Measurements from ENCODE around the gene SPRR1B. TPM values are rescaled to one million over a fixed set of nuclear protein-coding genes. Genes with fewer than 3 reads are reported as not detected.

The SPRR1B gene, protein sequence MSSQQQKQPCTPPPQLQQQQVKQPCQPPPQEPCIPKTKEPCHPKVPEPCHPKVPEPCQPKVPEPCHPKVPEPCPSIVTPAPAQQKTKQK
- total RNA-seq = not detected
- under 1 TPM in 1 of 3 donors, not detected in 2; 0.23 TPM for polyA plus RNA-seq
- long read RNA-seq, donor 1 = 0 reads
- long read RNA-seq, donor 2 = 0 reads

DNA sequence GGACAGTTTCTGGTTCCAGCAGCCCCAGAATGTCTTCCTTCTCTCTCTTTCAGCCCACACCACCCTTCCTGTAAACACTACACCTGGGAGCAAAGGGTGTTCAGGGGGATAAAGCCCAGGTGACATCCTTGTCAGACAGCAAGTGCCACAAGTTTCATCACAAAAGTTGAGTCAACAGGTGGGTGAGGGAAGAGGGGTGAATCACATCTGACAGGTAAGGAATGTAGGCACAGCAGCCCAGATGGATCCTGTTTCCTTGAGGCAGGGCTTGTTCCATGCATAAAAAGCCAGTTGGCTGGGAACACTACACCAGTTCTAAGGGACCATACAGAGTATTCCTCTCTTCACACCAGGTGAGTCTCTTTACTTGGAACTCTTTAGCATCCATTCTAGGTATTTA is at the start of gene SPRR1B:
SPRR1B (plus strand) TSS at position 309 of the 400 bp plus-strand sequence. CDS start 1,143 bp downstream, outside the sequence.
- Histone ChIP-seq H3K36me3 (ENCODE audit: insufficient read depth in 1 of 2, low read depth in 1 of 2) (no peaks in the 10 kb centered on the region), H3K27me3 (ENCODE audit: insufficient read depth in 3 of 3, low read length in 2 of 3) (no peaks in the 10 kb centered on the region), H3K9me3 (no peaks in the 10 kb centered on the region), H3K4me1 (no peaks in the 10 kb centered on the region), H3K4me3 (no peak within 1 kb of the TSS), H3K27ac (no peak within 1 kb of the TSS)
- intact Hi-C loops (cut with DNase I) = no loop called here
- DNase-seq (no peak), ATAC-seq (no peak)
- TF ChIP-seq, protein P1, sequence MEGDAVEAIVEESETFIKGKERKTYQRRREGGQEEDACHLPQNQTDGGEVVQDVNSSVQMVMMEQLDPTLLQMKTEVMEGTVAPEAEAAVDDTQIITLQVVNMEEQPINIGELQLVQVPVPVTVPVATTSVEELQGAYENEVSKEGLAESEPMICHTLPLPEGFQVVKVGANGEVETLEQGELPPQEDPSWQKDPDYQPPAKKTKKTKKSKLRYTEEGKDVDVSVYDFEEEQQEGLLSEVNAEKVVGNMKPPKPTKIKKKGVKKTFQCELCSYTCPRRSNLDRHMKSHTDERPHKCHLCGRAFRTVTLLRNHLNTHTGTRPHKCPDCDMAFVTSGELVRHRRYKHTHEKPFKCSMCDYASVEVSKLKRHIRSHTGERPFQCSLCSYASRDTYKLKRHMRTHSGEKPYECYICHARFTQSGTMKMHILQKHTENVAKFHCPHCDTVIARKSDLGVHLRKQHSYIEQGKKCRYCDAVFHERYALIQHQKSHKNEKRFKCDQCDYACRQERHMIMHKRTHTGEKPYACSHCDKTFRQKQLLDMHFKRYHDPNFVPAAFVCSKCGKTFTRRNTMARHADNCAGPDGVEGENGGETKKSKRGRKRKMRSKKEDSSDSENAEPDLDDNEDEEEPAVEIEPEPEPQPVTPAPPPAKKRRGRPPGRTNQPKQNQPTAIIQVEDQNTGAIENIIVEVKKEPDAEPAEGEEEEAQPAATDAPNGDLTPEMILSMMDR (IDR thresholded peaks at IDR 0.05) = no peak

DNA sequence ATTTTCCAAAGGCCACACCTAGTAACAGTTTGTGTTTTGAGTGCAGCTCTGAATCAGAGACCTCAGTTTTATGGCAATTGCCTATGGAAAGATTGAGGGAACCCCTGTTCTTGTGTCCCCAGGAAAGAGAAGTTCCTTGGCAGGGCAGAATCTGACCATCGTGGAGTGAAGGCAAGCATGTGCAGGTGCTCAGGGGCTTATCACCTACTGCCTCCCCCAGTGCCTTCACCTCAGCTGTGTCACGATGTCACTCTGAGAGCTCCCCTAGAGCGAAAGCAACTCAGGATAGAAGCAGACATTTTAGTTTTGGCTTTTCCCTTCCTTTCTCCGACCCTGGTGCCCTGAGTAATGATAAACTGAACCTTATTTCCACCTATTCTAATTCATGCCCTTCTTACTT is 48.9 kb upstream of the SPRR1B start:
- intact Hi-C loops (cut with DNase I) = no loop called here
- Histone ChIP-seq H3K27ac (no peak overlapping the region), H3K9me3 (no peaks in the 10 kb centered on the region), H3K27me3 (ENCODE audit: insufficient read depth in 3 of 3, low read length in 2 of 3) (peaks cover 0 to 2% (median 0%) of the 10 kb centered on the region in 3 donors), H3K4me3 (no peak overlapping the region), H3K36me3 (ENCODE audit: insufficient read depth in 1 of 2, low read depth in 1 of 2) (no peaks in the 10 kb centered on the region), H3K4me1 (no peaks in the 10 kb centered on the region)
- TF ChIP-seq, protein P1 (IDR thresholded peaks at IDR 0.05) = no peak
- no peak for DNase-seq
- 71 to 79% (median 75%) methylated on average over 4 of the region's 4 CpGs for WGBS, 3 donors
- ATAC-seq = no peak

DNA sequence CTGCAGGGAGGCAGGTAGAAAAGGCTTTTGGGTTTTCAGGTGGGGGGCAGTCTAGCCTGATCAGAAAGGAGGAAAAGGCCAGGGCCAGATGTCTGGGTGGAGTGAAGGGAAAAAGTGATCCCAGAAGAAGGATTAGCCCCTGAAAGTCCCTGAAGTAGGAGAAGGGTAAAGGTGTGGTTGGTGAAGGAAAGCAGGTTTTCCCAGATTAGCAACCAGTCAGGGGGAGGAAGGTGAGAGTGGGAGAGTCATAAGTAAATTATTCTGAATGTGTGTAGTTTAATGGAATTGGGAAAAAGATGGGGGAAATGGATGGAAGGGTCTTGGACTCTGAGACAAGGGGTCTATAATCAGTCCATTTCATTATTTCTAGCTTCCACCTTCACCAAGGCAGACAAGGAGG is 47.8 kb upstream of the SPRR1B start:
- TF ChIP-seq, protein P1 (IDR thresholded peaks at IDR 0.05) = no peak
- ATAC-seq = no peak
- Histone ChIP-seq H3K36me3 (ENCODE audit: insufficient read depth in 1 of 2, low read depth in 1 of 2) (no peaks in the 10 kb centered on the region), H3K4me1 (no peaks in the 10 kb centered on the region), H3K4me3 (no peak overlapping the region), H3K27me3 (ENCODE audit: insufficient read depth in 3 of 3, low read length in 2 of 3) (peaks cover 0 to 1% (median 0%) of the 10 kb centered on the region in 3 donors), H3K27ac (no peak overlapping the region), H3K9me3 (no peaks in the 10 kb centered on the region)
- intact Hi-C loops (cut with DNase I) = no loop called here
- no peak for DNase-seq

DNA sequence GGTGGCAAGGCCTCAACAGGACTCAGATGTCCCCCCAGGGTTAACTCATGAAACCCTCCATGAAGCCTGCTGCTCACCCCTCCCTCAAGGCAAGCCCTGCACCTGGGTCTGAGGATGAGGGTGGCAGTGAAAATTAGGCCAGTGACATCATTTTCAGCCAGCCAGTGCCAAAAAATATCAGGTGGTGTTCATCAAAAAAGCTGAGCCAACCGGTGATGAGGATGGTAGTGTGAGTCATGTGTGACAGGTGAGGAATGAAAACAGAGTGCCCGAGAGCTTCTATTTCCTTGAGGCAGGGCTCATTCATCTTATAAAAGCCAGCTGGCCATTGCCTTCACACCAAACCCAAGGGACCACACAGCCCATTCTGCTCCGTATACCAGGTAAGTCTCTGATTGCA is 47.3 kb upstream of the SPRR1B start, which contains the start of gene SPRR1A:
SPRR1A (plus strand) TSS at position 339 of the 400 bp plus-strand sequence. CDS start 1,150 bp downstream, outside the sequence.
- H3K4me1 ChIP-seq = no peaks in the 10 kb centered on the region
- TF ChIP-seq, protein P1 (IDR thresholded peaks at IDR 0.05) = no peak
- no peaks in the 10 kb centered on the region for H3K27me3 ChIP-seq (ENCODE audit: insufficient read depth in 3 of 3, low read length in 2 of 3)
- DNase-seq = no peak
- H3K9me3 ChIP-seq = no peaks in the 10 kb centered on the region
- H3K4me3 ChIP-seq = no peak within 1 kb of the TSS
- no peak for ATAC-seq
- H3K27ac ChIP-seq = no peak within 1 kb of the TSS
- WGBS, 3 donors = 37 to 48% (median 42%) methylated on average over 3 of the region's 3 CpGs
- H3K36me3 ChIP-seq (ENCODE audit: insufficient read depth in 1 of 2, low read depth in 1 of 2) = no peaks in the 10 kb centered on the region
- intact Hi-C loops (cut with DNase I) = no loop called here

DNA sequence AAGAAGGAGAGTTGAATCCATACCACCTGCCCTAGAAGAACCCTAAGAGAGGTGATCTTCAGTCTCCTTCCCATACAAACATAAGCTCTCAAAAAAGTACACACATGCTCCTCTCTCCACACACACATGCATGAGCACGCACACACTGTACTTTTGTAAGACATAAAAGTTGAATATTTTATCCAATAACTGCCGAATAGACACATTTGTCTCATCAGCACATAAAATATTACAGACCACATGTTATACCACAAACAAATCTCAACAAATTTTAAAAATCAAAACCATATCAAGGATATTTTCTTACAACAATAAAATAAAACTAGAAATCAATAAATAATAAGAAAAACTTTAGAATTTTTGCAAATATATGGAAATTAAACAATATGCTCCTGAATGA is 44.4 kb upstream of the SPRR1B start:
- no peak for DNase-seq
- 85 to 91% (median 88%) methylated on average over 2 of the region's 2 CpGs for WGBS, 3 donors
- H3K36me3 ChIP-seq (ENCODE audit: insufficient read depth in 1 of 2, low read depth in 1 of 2) = no peaks in the 10 kb centered on the region
- TF ChIP-seq, protein P1 (IDR thresholded peaks at IDR 0.05) = no peak
- H3K27me3 ChIP-seq (ENCODE audit: insufficient read depth in 3 of 3, low read length in 2 of 3) = no peaks in the 10 kb centered on the region
- intact Hi-C loops (cut with DNase I) = no loop called here
- no peaks in the 10 kb centered on the region for H3K4me1 ChIP-seq
- H3K27ac ChIP-seq = no peak overlapping the region
- H3K4me3 ChIP-seq = no peak overlapping the region
- H3K9me3 ChIP-seq = no peaks in the 10 kb centered on the region
- no peak for ATAC-seq

All from psoas muscle (tissue), 8 donors.